ENCODE data around the gene TNPO1. TPM values are rescaled to one million over a fixed set of nuclear protein-coding genes. Genes with fewer than 3 reads are reported as not detected.

The TNPO1 gene
- total and polyA plus RNA-seq, 9 donors, result 35.7 to 114 (median 74.5) TPM

GRCh38 chr5:72847989-72848473 is 31.6 kb downstream of the TNPO1 start:
- H3K4me1 ChIP-seq (ENCODE audit: control insufficient read depth, insufficient read depth, low read length), result no peaks in the 10 kb centered on the region
- peak overlapping the region; percentile 84 for H3K4me3 ChIP-seq (ENCODE audit: low read length)
- WGBS (ENCODE audit: insufficient coverage), result 0% methylated on average over 29 of the region's 32 CpGs
- H3K36me3 ChIP-seq (ENCODE audit: control insufficient read depth, insufficient read depth, low read length), result peaks cover 2% of the 10 kb centered on the region
- no peaks in the 10 kb centered on the region for H3K9me3 ChIP-seq (replicated peaks; ENCODE audit: control insufficient read depth, low read depth, low read length)
- no peaks in the 10 kb centered on the region for H3K27me3 ChIP-seq (ENCODE audit: control insufficient read depth, insufficient read depth, low read length)
- peak; percentile 97 for DNase-seq
- peak overlapping the region; percentile 97 for H3K27ac ChIP-seq (ENCODE audit: low read length)

- Histone ChIP-seq H3K4me1 (ENCODE audit: control insufficient read depth, insufficient read depth, low read length) (no peaks in the 10 kb centered on the region), H3K27me3 (ENCODE audit: control insufficient read depth, insufficient read depth, low read length) (no peaks in the 10 kb centered on the region), H3K27ac (ENCODE audit: low read length) (peak overlapping the region; percentile 97), H3K4me3 (ENCODE audit: low read length) (peak overlapping the region; percentile 84), H3K9me3 (replicated peaks; ENCODE audit: control insufficient read depth, low read depth, low read length) (no peaks in the 10 kb centered on the region), H3K36me3 (ENCODE audit: control insufficient read depth, insufficient read depth, low read length) (peaks cover 3% of the 10 kb centered on the region)
- under 1% methylated on average over 73 of the region's 81 CpGs for WGBS (ENCODE audit: insufficient coverage)
- DNase-seq, result peak; percentile 65
These were observed 32.3 kb downstream of the TNPO1 start for GRCh38 chr5:72848474-72849428.

- peak overlapping the region; percentile 6 for H3K27ac ChIP-seq (ENCODE audit: low read length)
- H3K4me1 ChIP-seq (ENCODE audit: control insufficient read depth, insufficient read depth, low read length), result no peaks in the 10 kb centered on the region
- DNase-seq, result no peak
- H3K4me3 ChIP-seq (ENCODE audit: low read length), result peak overlapping the region; percentile 60
- H3K36me3 ChIP-seq (ENCODE audit: control insufficient read depth, insufficient read depth, low read length), result peaks cover 3% of the 10 kb centered on the region
- H3K27me3 ChIP-seq (ENCODE audit: control insufficient read depth, insufficient read depth, low read length), result no peaks in the 10 kb centered on the region
- no peaks in the 10 kb centered on the region for H3K9me3 ChIP-seq (replicated peaks; ENCODE audit: control insufficient read depth, low read depth, low read length)
- no CpG with 5 or more reads among the region's 4 CpGs for WGBS (ENCODE audit: insufficient coverage)
These were observed 33.1 kb downstream of the TNPO1 start for GRCh38 chr5:72849546-72849945.

- Histone ChIP-seq H3K36me3 (ENCODE audit: control insufficient read depth, insufficient read depth, low read length) (peaks cover 7% of the 10 kb centered on the region), H3K4me3 (ENCODE audit: low read length) (no peak overlapping the region), H3K27ac (ENCODE audit: low read length) (no peak overlapping the region), H3K9me3 (replicated peaks; ENCODE audit: control insufficient read depth, low read depth, low read length) (no peaks in the 10 kb centered on the region), H3K27me3 (ENCODE audit: control insufficient read depth, insufficient read depth, low read length) (no peaks in the 10 kb centered on the region), H3K4me1 (ENCODE audit: control insufficient read depth, insufficient read depth, low read length) (no peaks in the 10 kb centered on the region)
- 100% methylated on average over 1 of the region's 2 CpGs for whole genome bisulfite sequencing (ENCODE audit: insufficient coverage)
- DNase-seq, result no peak
These were observed 33.7 kb downstream of the TNPO1 start for GRCh38 chr5:72850113-72850512.

- Histone ChIP-seq H3K27ac (ENCODE audit: low read length) (no peak overlapping the region), H3K9me3 (replicated peaks; ENCODE audit: control insufficient read depth, low read depth, low read length) (no peaks in the 10 kb centered on the region), H3K27me3 (ENCODE audit: control insufficient read depth, insufficient read depth, low read length) (no peaks in the 10 kb centered on the region), H3K4me1 (ENCODE audit: control insufficient read depth, insufficient read depth, low read length) (no peaks in the 10 kb centered on the region), H3K36me3 (ENCODE audit: control insufficient read depth, insufficient read depth, low read length) (peaks cover 24% of the 10 kb centered on the region), H3K4me3 (ENCODE audit: low read length) (no peak overlapping the region)
- 100% methylated on average over 1 of the region's 4 CpGs for WGBS (ENCODE audit: insufficient coverage)
- no peak for DNase-seq
These were observed 35.9 kb downstream of the TNPO1 start for GRCh38 chr5:72852356-72852755.

GRCh38 chr5:72854419-72854818 is 38.0 kb downstream of the TNPO1 start:
- Histone ChIP-seq H3K27me3 (ENCODE audit: control insufficient read depth, insufficient read depth, low read length) (no peaks in the 10 kb centered on the region), H3K36me3 (ENCODE audit: control insufficient read depth, insufficient read depth, low read length) (peaks cover 28% of the 10 kb centered on the region), H3K4me1 (ENCODE audit: control insufficient read depth, insufficient read depth, low read length) (no peaks in the 10 kb centered on the region), H3K27ac (ENCODE audit: low read length) (no peak overlapping the region), H3K9me3 (replicated peaks; ENCODE audit: control insufficient read depth, low read depth, low read length) (no peaks in the 10 kb centered on the region), H3K4me3 (ENCODE audit: low read length) (no peak overlapping the region)
- no peak for DNase-seq
- no CpG with 5 or more reads among the region's 3 CpGs for WGBS (ENCODE audit: insufficient coverage)

- Histone ChIP-seq H3K36me3 (ENCODE audit: control insufficient read depth, insufficient read depth, low read length) (peaks cover 29% of the 10 kb centered on the region), H3K9me3 (replicated peaks; ENCODE audit: control insufficient read depth, low read depth, low read length) (no peaks in the 10 kb centered on the region), H3K27ac (ENCODE audit: low read length) (no peak overlapping the region), H3K4me1 (ENCODE audit: control insufficient read depth, insufficient read depth, low read length) (no peaks in the 10 kb centered on the region), H3K4me3 (ENCODE audit: low read length) (no peak overlapping the region), H3K27me3 (ENCODE audit: control insufficient read depth, insufficient read depth, low read length) (no peaks in the 10 kb centered on the region)
- DNase-seq, result no peak
- WGBS (ENCODE audit: insufficient coverage), result 70% methylated on average over 2 of the region's 2 CpGs
These were observed 39.4 kb downstream of the TNPO1 start for GRCh38 chr5:72855821-72856220.

- Histone ChIP-seq H3K4me3 (ENCODE audit: low read length) (no peak overlapping the region), H3K36me3 (ENCODE audit: control insufficient read depth, insufficient read depth, low read length) (peaks cover 41% of the 10 kb centered on the region), H3K9me3 (replicated peaks; ENCODE audit: control insufficient read depth, low read depth, low read length) (no peaks in the 10 kb centered on the region), H3K4me1 (ENCODE audit: control insufficient read depth, insufficient read depth, low read length) (no peaks in the 10 kb centered on the region), H3K27ac (ENCODE audit: low read length) (no peak overlapping the region), H3K27me3 (ENCODE audit: control insufficient read depth, insufficient read depth, low read length) (no peaks in the 10 kb centered on the region)
- WGBS (ENCODE audit: insufficient coverage), result no CpG with 5 or more reads among the region's 5 CpGs
- no peak for DNase-seq
These were observed 40.9 kb downstream of the TNPO1 start for GRCh38 chr5:72857396-72857795.

GRCh38 chr5:72859127-72859526 is 42.7 kb downstream of the TNPO1 start:
- H3K4me3 ChIP-seq (ENCODE audit: low read length), result no peak overlapping the region
- no CpG with 5 or more reads among the region's 1 CpG for WGBS (ENCODE audit: insufficient coverage)
- H3K27ac ChIP-seq (ENCODE audit: low read length), result no peak overlapping the region
- no peaks in the 10 kb centered on the region for H3K9me3 ChIP-seq (replicated peaks; ENCODE audit: control insufficient read depth, low read depth, low read length)
- H3K4me1 ChIP-seq (ENCODE audit: control insufficient read depth, insufficient read depth, low read length), result no peaks in the 10 kb centered on the region
- H3K27me3 ChIP-seq (ENCODE audit: control insufficient read depth, insufficient read depth, low read length), result no peaks in the 10 kb centered on the region
- peaks cover 50% of the 10 kb centered on the region for H3K36me3 ChIP-seq (ENCODE audit: control insufficient read depth, insufficient read depth, low read length)
- DNase-seq, result no peak

- peak; percentile 63 for DNase-seq
- H3K27me3 ChIP-seq (ENCODE audit: control insufficient read depth, insufficient read depth, low read length), result no peaks in the 10 kb centered on the region
- H3K27ac ChIP-seq (ENCODE audit: low read length), result no peak overlapping the region
- H3K4me1 ChIP-seq (ENCODE audit: control insufficient read depth, insufficient read depth, low read length), result no peaks in the 10 kb centered on the region
- no CpG with 5 or more reads among the region's 4 CpGs for WGBS (ENCODE audit: insufficient coverage)
- peaks cover 44% of the 10 kb centered on the region for H3K36me3 ChIP-seq (ENCODE audit: control insufficient read depth, insufficient read depth, low read length)
- H3K4me3 ChIP-seq (ENCODE audit: low read length), result no peak overlapping the region
- no peaks in the 10 kb centered on the region for H3K9me3 ChIP-seq (replicated peaks; ENCODE audit: control insufficient read depth, low read depth, low read length)
These were observed 44.0 kb downstream of the TNPO1 start for GRCh38 chr5:72860499-72860898.
